Measurements from ENCODE around the gene SDK2.

The SDK2 gene

DNA sequence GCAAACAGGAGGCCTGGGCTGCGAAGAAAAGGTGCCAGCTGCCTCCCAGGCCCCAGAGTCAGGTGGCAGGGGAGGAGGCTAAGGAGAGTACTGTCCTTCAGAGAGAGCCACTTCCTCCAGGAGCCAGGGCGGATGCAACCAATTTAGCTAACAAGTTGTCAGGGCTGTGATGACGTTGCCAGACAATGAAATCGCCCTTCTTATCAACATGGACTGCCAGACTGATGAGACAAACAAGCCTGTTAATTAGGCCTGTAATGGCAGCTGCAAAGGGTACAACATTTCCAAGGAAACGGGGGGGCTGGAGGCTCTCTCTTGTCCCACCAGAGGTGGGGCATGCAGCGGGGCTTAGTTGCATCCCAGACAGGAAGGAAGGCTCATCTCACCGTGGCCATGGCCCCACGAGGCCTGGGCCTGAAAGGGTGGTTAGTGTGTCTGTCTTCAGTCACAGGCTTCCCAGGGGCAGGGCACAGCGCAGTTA lies 111.8 kb downstream of the SDK2 start:
- TF ChIP-seq, protein P1, sequence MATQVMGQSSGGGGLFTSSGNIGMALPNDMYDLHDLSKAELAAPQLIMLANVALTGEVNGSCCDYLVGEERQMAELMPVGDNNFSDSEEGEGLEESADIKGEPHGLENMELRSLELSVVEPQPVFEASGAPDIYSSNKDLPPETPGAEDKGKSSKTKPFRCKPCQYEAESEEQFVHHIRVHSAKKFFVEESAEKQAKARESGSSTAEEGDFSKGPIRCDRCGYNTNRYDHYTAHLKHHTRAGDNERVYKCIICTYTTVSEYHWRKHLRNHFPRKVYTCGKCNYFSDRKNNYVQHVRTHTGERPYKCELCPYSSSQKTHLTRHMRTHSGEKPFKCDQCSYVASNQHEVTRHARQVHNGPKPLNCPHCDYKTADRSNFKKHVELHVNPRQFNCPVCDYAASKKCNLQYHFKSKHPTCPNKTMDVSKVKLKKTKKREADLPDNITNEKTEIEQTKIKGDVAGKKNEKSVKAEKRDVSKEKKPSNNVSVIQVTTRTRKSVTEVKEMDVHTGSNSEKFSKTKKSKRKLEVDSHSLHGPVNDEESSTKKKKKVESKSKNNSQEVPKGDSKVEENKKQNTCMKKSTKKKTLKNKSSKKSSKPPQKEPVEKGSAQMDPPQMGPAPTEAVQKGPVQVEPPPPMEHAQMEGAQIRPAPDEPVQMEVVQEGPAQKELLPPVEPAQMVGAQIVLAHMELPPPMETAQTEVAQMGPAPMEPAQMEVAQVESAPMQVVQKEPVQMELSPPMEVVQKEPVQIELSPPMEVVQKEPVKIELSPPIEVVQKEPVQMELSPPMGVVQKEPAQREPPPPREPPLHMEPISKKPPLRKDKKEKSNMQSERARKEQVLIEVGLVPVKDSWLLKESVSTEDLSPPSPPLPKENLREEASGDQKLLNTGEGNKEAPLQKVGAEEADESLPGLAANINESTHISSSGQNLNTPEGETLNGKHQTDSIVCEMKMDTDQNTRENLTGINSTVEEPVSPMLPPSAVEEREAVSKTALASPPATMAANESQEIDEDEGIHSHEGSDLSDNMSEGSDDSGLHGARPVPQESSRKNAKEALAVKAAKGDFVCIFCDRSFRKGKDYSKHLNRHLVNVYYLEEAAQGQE (IDR thresholded peaks at IDR 0.05; ENCODE audit: insufficient replicate concordance, low read depth) = no peak
- TF ChIP-seq, protein P2, sequence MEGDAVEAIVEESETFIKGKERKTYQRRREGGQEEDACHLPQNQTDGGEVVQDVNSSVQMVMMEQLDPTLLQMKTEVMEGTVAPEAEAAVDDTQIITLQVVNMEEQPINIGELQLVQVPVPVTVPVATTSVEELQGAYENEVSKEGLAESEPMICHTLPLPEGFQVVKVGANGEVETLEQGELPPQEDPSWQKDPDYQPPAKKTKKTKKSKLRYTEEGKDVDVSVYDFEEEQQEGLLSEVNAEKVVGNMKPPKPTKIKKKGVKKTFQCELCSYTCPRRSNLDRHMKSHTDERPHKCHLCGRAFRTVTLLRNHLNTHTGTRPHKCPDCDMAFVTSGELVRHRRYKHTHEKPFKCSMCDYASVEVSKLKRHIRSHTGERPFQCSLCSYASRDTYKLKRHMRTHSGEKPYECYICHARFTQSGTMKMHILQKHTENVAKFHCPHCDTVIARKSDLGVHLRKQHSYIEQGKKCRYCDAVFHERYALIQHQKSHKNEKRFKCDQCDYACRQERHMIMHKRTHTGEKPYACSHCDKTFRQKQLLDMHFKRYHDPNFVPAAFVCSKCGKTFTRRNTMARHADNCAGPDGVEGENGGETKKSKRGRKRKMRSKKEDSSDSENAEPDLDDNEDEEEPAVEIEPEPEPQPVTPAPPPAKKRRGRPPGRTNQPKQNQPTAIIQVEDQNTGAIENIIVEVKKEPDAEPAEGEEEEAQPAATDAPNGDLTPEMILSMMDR (IDR thresholded peaks at IDR 0.05; ENCODE audit: insufficient read depth, low read length) = no peak
- TF ChIP-seq GABPA (IDR thresholded peaks at IDR 0.05; ENCODE audit: low read depth) (no peak), POLR2AphosphoS5 (IDR thresholded peaks at IDR 0.05; ENCODE audit: low read depth) (no peak), SPI1 (IDR thresholded peaks at IDR 0.05; ENCODE audit: borderline replicate concordance, low read depth) (no peak)
- H3K27me3 ChIP-seq (ENCODE audit: insufficient read depth, poor library complexity, severe bottlenecking) = no peaks in the 10 kb centered on the region
- DNase-seq (ENCODE audit: low read depth in 1 of 2, low spot score in 1 of 2) = no peak

DNA sequence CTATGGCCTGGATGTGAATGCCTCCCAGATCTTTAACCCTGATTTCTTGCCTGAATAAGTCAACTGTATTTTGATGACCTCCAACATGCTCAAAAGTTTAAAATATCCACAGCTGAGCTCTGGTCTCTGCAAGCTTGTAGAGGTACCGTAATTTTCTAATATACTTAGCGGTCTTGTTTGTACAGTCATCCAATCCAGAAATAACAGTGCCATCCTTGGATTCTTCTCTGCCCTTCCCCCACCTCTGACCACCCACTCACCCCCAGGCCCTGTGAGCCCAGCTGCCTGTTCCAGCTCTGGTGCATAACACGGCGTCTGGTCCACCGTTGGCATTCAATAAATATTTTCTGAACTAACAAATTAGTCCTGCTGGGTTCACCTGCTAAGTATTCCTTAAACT lies 113.1 kb downstream of the SDK2 start:
- Histone ChIP-seq H3K27me3 (ENCODE audit: insufficient read depth, poor library complexity, severe bottlenecking) (no peaks in the 10 kb centered on the region), H3K4me3 (replicated peaks; ENCODE audit: insufficient read depth, low read length) (no peak overlapping the region), H3K27ac (replicated peaks) (no peak overlapping the region)
- TF ChIP-seq, protein P1 (IDR thresholded peaks at IDR 0.05; ENCODE audit: insufficient replicate concordance, low read depth) = no peak
- TF ChIP-seq, protein P2 (IDR thresholded peaks at IDR 0.05; ENCODE audit: insufficient read depth, low read length) = no peak
- TF ChIP-seq GABPA (IDR thresholded peaks at IDR 0.05; ENCODE audit: low read depth) (no peak), POLR2AphosphoS5 (IDR thresholded peaks at IDR 0.05; ENCODE audit: low read depth) (no peak), SPI1 (IDR thresholded peaks at IDR 0.05; ENCODE audit: borderline replicate concordance, low read depth) (no peak)
- no peak for DNase-seq (ENCODE audit: low read depth in 1 of 2, low spot score in 1 of 2)

More for the DNA sequence above, 111.8 kb downstream of the SDK2 start:
- no peak overlapping the region for H3K27ac ChIP-seq (replicated peaks)
- H3K4me3 ChIP-seq (replicated peaks; ENCODE audit: insufficient read depth, low read length) = no peak overlapping the region

DNA sequence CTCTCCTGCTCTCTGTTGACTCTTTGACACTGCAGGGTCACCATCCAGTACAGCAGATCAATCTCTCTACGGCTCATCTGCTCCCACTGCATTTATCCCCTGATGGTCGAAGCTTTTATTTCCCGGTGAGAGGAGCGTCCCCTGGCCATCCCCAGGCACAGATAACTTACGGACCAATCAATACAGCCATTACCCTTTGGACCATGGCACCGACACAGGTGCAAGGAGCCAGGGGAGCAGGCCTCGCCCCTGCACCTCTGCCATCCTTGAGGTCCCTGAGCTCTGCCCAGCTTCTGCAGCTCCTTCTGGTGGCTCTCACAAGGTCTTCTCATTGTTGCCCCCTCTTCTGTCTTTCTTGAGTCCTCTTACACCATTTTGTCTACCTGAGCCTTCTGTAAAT lies 115.6 kb downstream of the SDK2 start:
- TF ChIP-seq, protein P1 (IDR thresholded peaks at IDR 0.05; ENCODE audit: insufficient replicate concordance, low read depth) = no peak
- TF ChIP-seq GABPA (IDR thresholded peaks at IDR 0.05; ENCODE audit: low read depth) (no peak), POLR2AphosphoS5 (IDR thresholded peaks at IDR 0.05; ENCODE audit: low read depth) (no peak)
- TF ChIP-seq, protein P2 (IDR thresholded peaks at IDR 0.05; ENCODE audit: insufficient read depth, low read length) = no peak
- DNase-seq (ENCODE audit: low read depth in 1 of 2, low spot score in 1 of 2) = no peak
- no peaks in the 10 kb centered on the region for H3K27me3 ChIP-seq (ENCODE audit: insufficient read depth, poor library complexity, severe bottlenecking)

More for the DNA sequence above, 115.6 kb downstream of the SDK2 start:
- Histone ChIP-seq H3K4me3 (replicated peaks; ENCODE audit: insufficient read depth, low read length) (no peak overlapping the region), H3K27ac (replicated peaks) (no peak overlapping the region)
